Measurements from ENCODE around the gene NDUFA13.

GRCh38 chr19:19490214-19490968, 25.6 kb upstream of the NDUFA13 start:
- peak; percentile 85 for TF ChIP-seq CTCF (IDR thresholded peaks at IDR 0.05; ENCODE audit: low read length)
- no peak for TF ChIP-seq EZH2 (IDR thresholded peaks at IDR 0.05; ENCODE audit: borderline replicate concordance, low read length)
